Erythroblast (primary cell): Measurements from ENCODE around the gene STIM2.

Experiments
- GATA1 ChIP-seq: IDR thresholded peaks from 2 replicates; pipeline ENCODE4 v1.6.1; 2011; ENCODE audit warnings: low read depth, mild to moderate bottlenecking, control low read depth, low read length, moderate library complexity
- POLR2A ChIP-seq: IDR thresholded peaks from 2 replicates; pipeline ENCODE4 v1.6.1; 2011; ENCODE audit warnings: mild to moderate bottlenecking, low read length

- TF ChIP-seq POLR2A: no peak
- TF ChIP-seq GATA1: no peak
Observed at GRCh38 chr4:27058819-27059406, 198.3 kb downstream of the STIM2 start.
